CD4-positive, alpha-beta T cell treated with Interferon alpha-2 for 1 hour (primary cell): ENCODE measurements around the gene MXRA7.
A peak's percentile ranks its signal among the peaks of the same experiment; 100 is the strongest.
"Not testable (repeated sequence)": the region's sequence is repeated elsewhere in the genome, so short reads cannot be mapped to it uniquely, and the experiment has no call there.

ENCODE experiments used
- DNase-seq, 2 donors: peaks; one replicate each; pipeline ENCODE4 v3.0.0-alpha.2; 2020 to 2022

MXRA7 gene

DNA sequence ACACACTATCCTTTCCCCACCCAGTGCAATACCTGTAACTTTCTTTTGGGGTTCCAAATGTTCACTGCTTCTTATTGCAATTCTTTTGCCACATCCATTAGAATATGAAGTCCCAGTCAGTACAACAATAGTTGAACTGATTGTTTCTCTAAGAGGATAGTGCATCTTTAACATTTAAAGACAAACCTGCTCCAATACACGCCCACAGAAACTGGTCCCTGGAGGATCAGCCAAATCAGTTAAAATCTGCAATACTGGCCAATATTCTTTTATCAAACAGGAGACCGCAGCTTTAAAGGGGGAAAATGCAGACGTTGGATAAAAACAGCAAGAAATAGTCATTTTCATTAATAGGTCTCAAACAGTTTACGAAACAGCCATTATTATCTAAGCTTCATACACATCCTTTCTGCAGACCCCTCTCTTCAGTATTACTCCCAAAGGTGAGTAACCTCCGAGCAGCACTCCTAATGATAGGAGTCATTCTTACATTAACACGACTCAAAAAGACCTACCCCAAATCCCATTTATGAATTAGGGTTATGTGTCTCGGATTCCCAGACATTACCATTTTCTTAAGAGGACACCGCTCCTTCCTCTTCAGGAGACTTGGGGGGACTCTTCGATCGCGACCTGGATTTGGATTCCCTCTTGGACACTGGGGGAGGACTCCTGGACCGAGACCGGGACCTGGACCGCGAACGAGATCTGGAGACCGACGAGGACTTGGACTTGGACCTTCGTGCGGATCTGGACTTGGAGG is 25.0 kb upstream of the MXRA7 start:
- DNase-seq, result peak in 1 of 2 donors; percentile 21

DNA sequence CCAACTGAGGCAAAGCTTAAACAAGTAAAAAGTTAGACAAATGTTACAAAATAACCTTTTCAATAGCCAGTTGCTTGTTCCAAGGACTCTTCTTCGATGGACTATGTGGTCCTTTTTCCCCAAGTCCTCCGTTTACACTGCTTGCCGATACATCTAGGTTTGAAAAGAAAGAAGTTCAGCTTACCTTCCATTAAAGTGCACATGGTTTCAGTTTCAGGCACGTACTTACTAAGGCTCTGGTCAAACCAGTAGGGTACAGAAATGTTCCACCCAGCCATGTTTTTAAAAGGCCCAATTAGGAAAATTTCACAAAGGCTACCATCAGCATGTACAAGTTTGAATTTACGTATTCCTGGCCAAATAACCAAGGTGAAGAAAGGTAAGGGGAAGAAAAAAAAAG is 24.2 kb upstream of the MXRA7 start:
- peak in 1 of 2 donors; percentile 58 for DNase-seq

DNA sequence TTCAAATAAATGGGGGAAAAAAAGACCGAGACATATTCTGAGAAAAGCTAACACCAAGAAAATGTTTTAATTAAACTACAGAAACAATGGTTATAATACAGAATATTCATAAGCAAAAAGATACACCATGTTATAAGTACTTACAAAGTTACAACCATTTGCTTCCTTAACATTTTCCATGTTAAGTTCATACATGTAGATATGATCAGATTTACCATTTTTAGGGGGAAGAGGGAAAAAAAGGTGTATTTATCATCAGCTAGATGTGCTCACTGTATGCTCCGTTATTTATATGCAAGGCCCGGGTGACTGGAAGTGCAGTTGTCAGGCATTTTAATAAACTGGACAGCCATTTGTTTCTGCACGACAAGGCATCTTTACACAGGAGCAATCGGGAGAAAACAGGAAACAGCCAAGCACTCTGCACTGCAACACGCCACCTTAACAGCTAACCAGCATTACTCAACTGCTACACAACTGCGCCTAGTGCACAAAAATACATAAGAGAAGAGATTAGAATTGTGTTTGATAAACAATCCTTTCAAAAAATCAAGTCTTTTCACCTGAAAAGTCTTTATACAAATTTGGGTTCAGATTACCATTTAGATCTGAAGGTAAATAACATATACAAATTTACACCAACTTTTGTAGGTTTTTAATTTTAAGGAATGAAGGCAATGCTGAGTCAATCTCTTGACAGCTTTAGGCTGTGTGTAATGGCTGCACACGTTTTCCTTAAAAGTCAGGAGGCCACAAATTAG is 23.5 kb upstream of the MXRA7 start:
- DNase-seq, result peak in 1 of 2 donors; percentile 33

DNA sequence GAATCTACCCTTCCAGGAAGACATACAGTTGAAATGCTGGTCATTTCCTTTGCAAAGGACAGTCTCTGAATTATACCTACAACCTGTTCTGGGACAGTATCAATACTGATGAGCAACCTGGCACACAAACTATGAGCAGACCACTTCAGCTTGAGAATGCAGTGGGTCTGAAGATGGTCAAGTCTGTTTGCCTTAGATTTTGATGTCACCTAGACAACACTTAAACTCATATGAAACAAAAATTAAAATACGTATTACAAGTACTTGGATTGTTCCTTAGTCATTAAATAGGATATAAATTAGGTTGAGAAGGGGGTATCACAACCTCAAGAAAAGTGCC is 22.8 kb upstream of the MXRA7 start:
- peak in 1 of 2 donors; percentile 14 for DNase-seq

DNA sequence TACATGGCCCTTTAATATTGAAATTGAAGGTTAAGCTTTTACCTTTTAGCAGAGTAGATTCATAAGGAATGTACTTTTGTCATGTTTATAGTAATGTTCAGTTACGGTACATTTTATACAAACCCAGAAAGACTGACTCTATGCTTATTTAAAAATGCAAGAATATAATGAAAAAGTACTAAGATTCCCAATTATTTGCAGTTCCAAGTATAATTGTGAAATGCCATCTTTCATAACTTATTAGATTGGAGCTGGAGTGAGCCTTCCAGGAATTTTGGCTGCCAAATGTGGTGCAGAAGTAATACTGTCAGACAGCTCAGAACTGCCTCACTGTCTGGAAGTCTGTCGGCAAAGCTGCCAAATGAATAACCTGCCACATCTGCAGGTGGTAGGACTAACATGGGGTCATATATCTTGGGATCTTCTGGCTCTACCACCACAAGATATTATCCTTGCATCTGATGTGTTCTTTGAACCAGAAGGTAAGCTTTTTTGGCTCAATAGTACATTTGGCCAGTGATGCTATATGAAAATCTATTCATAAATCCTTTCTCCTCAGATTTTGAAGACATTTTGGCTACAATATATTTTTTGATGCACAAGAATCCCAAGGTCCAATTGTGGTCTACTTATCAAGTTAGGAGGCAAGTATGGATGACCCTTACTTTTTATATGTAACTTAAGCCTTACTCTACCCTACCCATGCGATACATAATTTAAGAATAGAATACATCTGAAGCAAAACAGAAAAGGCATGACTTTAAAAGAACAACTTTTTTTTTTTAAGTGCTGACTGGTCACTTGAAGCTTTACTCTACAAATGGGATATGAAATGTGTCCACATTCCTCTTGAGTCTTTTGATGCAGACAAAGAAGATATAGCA is 22.2 kb upstream of the MXRA7 start:
- DNase-seq, result peak in 1 of 2 donors; percentile 17

DNA sequence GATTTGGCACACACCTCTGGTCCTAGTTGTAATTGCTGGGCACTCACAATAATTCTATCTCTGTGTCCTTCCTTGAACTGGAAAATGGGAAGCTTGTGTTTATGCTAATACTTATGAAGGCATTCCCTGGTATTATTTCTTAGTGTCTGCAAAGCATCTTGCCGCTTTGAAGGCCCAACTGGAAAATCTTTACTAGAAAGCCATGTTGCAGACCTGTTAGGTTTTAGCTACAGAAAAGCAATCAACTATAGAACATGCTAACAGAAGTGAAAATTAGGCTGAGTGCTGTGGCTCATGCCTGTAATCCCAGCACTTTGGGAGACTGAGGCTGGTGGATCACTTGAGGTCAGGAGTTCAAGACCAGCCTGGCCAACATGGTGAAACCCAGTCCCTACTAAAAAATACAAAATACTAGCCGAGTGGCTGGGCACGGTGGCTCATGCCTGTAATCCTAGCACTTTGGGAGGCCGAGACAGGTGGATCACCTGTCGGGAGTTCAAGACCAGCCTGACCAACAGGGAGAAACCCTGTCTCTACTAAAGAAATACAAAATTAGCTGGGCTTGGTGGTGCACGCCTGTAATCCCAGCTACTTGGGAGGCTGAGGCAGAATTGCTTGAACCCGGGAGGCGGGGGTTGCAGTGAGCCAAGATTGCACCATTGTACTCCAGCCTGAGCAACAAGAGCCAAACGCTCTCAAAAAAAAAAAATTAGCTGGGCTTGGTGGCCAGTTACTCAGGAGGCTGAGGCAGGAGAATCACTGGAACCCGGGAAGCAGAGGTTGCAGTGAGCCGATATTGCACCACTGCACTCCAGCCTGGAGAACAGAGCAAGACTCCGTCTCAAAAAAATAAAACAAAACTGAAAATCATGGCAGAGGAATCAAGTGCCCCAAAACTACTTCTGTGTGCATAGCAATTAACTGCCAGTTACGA is 21.3 kb upstream of the MXRA7 start:
- peak in 1 of 2 donors; percentile 14 for DNase-seq

DNA sequence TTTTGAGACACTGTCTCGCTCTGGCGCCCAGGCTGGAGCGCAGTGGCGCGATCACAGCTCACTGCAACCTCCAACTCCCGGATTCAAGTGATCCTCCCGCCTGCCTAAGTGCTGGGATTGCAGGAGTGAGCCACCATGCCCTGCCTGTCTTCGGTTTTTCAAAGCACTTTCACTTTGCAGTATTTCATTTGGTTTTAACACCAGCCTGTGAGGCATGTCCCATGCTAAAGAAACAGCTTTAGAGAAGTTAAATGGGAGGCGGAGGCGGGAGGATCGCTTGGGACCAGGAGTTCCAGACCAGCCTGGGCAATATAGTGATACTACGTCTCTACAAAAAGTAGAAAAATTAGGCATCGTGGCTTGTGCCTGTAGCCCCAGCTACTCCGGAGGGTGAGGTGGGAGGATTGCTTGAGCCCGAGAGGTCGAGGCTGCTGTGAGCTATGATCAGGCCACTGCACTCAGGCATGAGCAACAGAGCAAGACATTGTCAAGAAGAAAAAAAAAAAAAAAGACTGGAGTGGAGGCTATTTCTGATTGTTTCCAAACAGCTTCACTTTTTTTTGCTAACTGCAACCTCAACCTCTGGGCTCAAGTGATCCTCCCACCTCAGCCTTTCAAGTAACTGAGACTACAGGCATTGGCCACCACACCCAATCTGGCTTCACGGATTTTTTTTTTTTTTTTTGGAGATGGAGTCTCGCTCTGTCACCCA is 17.1 kb upstream of the MXRA7 start:
- DNase-seq, result peak in 1 of 2 donors; percentile 46

DNA sequence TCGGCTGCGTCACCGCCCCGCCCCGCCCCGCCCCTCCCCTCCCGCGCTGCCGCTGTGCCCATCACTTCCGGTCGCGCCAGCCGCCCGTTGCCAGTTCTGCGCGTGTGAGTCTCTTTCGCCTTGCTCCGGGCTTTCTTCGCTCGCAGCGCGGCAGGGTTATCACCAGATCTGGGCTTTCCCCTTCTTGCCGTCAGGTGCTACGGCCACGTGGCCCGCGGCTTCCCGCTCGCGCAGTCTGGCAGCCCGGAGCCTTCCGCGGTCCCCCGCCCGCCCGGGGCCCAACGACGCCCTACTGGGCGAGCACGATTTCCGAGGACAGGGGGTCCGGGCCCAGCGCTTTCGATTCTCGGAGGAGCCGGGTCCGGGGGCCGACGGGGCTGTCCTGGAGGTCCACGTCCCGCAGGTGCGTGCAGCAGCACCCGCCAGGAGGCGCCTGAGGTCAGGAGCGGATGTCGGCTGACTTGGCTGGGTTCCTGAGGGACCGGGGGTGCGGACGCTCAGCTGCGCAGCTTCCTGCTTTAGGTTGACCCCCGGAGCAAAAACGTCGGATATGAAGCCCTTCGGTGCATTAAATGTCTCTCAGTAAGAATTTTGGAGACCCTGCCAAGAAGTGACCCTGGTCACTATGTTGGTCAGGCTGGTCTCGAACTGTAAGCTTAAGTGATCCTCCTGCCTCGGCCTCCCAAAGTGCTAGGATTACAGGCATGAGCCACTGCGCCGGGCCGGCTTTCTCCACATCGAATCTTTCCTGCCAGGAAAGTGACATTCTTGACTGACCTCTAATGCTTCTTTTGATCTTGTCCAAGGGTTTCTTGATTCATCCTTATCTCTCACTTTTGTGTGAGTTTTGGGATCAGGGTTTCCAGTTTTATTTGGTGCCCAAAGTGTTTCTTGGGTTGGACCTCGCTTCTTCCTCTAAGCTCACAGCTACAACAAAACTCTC is 16.3 kb upstream of the MXRA7 start, which contains the start of gene METTL23:
TSS of gene METTL23 (plus strand) at position 64 of the 943 bp plus-strand sequence. CDS start 2,872 bp downstream, outside the sequence.
- DNase-seq, result no peak

DNA sequence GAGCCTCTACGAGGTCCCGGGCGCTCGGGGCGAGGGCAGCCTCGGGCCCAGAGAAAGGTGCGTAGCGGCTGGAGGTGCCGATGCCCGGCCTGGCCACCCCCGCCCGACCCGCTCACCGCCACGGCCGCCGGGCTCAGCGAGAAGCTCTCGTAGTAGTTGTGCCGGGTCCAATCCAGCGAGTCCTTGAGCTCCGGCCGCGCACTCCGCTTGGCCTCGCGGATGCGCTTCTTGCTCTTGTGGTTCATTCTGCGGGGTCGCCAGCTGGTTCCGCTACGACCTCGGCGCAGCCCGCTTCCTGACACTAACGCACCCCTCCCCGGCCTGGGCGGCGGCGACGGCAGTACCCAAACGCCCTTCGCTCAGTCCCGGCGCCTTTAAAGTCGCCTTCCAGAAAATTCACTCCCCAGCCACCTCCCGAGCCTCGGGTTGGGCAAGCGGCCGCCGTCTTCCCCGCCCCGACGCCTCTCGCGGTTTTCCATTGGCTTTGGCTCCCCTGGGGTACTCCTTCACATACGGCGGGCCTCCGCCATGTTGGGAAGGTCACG is 15.5 kb upstream of the MXRA7 start, which contains the start of gene JMJD6:
TSS of gene JMJD6 (minus strand) at position 376 of the 545 bp plus-strand sequence. CDS start at position 245, 131 bp downstream.
- DNase-seq, result peak; percentile 96 to 97

DNA sequence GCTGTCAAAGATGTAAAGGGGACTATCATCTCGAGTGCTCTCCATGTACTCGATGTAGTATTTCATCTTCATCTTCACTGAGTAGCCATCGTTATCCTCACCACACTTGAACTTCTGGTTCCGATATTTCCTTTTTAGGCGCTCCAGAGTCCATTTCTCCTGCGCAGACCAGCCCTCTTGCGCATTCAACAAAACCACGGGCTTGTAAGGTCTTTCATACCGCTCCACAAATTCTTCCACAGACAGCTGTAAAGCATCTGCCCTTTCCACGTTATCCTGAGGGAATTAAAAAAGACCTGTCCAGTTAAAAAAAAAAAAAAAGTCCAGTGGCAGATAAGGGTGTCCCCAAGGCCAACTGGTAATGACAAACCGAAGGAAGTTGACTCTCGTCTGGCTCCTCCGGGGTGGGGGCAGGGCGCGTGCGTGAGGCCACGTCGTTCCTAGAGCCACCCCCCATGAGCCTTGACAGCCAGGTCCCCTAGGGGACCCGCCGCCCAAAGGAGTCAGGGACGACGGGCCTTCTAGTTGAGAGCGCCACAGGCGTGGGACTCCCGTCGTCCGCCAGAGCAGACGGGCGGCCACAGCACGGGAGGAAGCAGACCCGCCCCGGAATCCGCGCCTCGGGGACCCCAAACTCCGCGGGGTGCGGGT is 14.9 kb upstream of the MXRA7 start:
- peak; percentile 72 to 74 for DNase-seq

DNA sequence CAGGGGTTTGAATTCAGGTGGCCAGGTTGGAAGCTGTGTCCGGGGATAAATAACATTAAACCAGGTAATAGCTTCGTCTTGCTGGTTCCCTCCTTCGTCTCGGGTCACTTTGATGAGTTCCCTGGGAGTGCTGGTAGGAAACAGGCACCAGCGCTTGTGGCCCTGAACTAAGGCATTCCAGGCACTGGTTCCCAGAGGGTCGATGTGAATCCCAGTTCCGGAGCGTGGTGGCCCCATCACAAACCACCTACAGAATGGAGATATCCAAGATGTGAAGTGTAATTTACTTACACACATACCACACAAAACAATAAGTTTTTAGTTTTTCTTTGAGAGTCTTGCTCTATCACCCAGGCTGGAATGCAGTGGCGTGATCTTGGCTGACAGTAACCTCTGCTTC is 13.0 kb upstream of the MXRA7 start:
- no peak for DNase-seq

DNA sequence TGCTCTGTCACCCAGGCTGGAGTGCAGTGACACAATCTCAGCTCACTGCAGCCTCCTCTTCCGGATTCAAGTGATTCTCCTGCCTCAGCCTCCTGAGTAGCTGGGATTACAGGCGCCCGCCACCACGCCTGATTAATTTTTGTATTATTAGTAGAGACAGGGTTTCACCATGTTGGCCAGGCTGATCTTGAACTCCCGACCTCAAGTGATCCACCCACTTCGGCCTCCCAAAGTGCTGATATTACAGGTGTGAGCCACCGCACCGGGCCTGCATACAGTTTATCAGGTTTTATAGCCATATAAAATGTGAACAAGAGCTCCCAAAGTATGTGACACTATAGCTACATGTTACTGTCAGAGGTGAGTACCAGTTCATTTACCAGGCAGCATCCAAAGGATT is 12.2 kb upstream of the MXRA7 start:
- not testable (repeated sequence) for DNase-seq

DNA sequence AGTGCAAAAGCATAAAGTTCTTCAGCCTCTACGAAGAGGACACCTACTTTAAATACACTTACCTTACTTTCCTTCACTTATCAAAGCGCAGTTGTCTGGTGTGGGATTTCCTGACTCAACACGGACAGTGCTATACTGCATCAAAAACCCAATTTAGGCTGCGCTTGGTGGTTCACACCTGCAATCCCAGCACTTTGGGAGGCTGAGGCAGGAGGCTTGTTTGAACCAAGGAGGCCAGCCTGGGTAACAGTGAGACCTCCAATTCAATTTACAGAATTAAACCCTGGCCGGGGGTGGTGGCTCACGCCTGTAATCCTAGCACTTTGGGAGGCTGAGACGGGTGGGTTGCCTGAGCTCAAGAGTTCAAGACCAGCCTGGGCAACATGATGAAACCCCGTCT is 11.5 kb upstream of the MXRA7 start:
- no peak for DNase-seq

DNA sequence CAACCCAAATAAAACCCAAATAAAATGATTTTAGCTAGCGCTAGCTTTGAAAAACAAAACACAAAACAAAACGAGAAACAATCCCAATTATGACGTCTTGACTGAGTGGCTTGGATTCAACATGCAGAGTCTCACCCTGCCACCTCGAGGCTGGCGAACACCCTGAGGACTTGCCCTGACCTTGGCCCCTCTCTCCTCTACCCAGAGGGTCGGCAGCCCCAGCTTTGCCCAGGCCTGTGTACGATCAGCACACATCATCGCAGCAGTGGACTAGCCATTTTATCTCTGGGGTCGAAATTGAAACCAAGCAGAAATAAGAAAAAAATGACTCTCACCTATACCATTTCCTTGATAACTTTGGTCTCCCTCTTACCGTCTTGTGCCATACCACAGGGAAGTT is 10.7 kb upstream of the MXRA7 start:
- DNase-seq, result no peak

DNA sequence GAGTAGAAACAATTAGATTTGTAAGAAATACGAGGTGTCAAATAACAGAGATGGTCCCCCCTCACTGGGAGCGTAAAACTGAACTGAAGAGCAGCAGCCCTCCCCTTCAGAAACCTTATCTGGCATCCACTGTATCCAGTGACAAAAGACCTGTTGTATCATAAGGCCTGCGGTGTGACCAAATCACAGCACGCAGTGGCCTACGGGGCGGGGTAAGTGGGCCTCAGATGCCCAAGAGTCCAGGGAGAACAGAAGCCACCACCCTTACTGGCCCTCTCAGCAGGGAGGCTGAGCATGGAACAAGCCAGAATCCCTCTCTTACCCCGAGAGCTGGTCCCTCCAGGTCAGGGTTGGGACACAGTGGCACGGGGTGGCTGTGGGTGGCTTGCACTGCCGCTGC is 10.2 kb upstream of the MXRA7 start:
- DNase-seq, result no peak

DNA sequence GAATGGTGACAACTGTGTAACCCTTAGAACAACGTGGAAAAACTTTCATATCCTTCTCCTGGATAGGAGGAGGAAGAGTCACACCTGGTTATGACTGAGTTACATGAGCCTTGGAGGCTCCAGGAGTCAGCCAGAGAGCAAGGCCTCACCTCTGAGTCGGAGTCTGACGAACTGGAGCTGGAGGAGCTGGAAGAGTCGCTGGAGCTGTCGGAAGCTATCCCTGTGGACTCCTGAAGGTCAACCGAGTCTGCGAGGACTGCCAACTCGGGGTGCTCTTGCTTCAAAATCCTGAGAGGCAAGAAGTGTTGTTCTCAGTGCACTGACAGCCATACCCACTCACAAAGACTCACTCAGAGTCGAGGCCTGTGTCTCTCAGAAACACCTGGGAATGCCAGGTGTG is 9.4 kb upstream of the MXRA7 start:
- DNase-seq, result no peak

DNA sequence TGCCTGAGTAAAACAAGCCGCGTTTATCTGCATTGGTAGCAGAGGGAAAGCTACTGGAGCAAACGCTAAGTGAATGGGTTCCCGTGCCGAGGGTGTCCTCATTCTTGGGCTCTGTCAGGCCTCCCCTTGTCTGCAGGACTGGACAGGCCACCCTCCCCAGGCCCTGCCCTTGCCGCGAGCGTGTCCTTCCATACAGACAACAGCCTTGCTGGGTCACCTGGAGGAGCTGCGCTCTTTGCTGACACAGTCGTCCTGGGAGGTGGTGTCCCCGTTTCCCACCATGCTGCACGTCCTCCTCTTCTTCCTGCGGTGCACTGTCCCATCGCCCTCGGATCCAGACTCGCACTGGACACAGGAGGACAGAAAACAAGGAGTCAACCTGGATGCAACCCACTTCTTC is 7.8 kb upstream of the MXRA7 start:
- no peak for DNase-seq

DNA sequence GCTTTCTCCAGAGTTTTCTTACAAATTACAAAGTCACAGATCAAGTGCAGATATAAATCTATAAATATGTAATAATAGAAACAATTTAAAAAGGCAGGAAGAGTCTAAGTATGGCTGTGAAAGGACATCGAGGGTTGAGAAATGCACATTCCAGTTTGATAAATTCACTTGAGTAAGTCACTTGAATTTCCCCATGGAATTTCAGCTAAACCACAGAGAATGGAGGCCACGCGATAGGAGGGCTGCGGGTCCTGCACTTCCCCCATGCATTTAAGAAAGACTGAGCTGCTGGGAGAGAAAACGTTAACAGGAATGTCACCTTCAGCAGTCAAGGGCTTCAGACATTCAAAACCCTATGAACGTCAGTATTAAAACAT is 6.1 kb upstream of the MXRA7 start:
- no peak for DNase-seq

DNA sequence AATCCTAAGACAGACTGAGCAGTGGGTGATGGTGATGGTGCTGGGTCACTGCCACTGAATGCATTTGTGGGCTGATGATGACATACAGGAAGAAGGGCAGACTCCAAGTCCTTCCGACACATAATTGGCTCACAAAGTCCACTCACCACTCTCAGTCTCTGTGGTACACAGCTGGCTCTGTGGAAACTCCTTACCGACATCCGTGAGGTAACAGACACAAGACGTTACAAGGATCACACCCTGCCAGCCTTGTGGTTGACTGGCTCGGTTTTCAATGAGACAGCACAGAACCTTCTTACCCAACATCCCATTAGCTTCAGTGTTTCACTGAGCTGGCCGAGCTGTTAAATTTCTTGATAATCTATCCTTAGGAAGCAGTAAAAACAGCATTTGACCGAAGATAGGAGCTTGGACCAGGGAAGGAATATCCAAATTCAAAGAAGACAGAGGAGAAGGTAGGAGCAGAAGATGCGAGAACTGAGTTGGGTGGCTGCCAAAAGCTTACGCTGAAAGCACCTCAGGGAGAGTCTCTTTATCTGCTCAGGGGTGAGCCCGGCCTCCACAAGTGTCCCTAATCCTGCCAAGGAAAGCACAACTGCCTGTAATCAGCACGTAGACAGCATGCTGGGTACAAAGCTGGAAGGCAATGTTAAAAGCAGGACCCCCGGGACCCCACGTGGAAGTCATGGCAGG is 5.5 kb upstream of the MXRA7 start:
- DNase-seq, result peak; percentile 86 to 87
